ENCODE measurements around the gene RGMB. TPM values are rescaled to one million over a fixed set of nuclear protein-coding genes. Genes with fewer than 3 reads are reported as not detected.

Gene RGMB
- total and polyA plus RNA-seq, 4 donors = 2.5 to 5.3 (median 3.0) TPM

DNA sequence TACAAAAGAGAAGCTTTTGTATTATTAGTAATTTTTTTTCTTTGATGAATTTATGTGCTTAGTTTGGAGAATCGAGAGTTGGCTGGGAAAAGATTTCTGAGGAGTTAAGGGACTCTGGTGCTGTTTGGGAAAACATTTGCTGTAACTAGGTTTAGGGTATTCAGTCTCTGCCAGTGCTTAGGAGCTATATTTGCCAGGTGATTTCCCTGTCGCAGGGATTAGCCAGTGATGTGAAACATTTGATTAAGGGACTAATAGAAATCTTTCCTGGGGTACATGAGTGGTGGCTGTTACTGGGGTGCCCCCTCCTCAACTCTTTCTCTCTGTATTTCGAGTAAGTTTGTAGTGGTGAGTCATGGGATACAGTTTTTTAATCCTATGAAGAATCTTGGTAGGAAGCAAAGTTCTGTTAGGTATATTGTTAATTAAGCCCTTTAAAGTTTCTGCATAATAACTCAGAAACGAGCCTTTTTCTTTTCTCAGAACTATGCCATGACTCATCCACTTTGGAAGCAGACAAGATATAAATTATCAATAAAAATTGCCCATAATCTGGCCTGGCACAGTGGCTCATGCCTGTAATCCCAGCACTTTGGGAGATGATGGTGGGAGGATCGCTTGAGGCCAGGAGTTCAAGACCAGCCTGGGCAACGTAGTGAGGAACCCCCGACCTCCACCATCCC lies 18.6 kb downstream of the RGMB start:
- Histone ChIP-seq H3K36me3 (ENCODE audit: control insufficient read depth in 4 of 4, insufficient read depth in 3 of 4, low read depth in 1 of 4, low read length in 3 of 4) (peaks cover 0 to 4% (median 0%) of the 10 kb centered on the region in 4 donors), H3K9me3 (ENCODE audit: control insufficient read depth in 4 of 4, low read length in 3 of 4) (no peaks in the 10 kb centered on the region), H3K9ac (ENCODE audit: low read depth in 1 of 2, low read length in 2 of 2) (no peak overlapping the region), H3K27me3 (ENCODE audit: control insufficient read depth in 4 of 4, insufficient read depth in 4 of 4, low read length in 3 of 4) (no peaks in the 10 kb centered on the region), H3K4me3 (ENCODE audit: low read depth in 1 of 3, low read length in 3 of 3) (no peak overlapping the region), H3K4me1 (ENCODE audit: control insufficient read depth in 4 of 4, insufficient read depth in 4 of 4, low read length in 3 of 4) (peaks cover 2 to 8% (median 5%) of the 10 kb centered on the region in 4 donors), H3K27ac (ENCODE audit: low read depth in 1 of 2, low read length in 2 of 2) (no peak overlapping the region)
- WGBS = 84% methylated on average over 7 of the region's 7 CpGs
- no peak for DNase-seq (ENCODE audit: low spot score)
- TF ChIP-seq, protein P1, sequence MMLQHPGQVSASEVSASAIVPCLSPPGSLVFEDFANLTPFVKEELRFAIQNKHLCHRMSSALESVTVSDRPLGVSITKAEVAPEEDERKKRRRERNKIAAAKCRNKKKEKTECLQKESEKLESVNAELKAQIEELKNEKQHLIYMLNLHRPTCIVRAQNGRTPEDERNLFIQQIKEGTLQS (IDR thresholded peaks at IDR 0.05) = no peak
- no peak for TF ChIP-seq FOXA1 (IDR thresholded peaks at IDR 0.05)
- no peak for TF ChIP-seq GABPA (IDR thresholded peaks at IDR 0.05 in 1 of 2, conservative IDR thresholded peaks at IDR 0.05 in 1 of 2)
- no peak for TF ChIP-seq TAF1 (conservative IDR thresholded peaks at IDR 0.05)
- TF ChIP-seq RAD21 (IDR thresholded peaks at IDR 0.05) = no peak
- TF ChIP-seq, protein P2, sequence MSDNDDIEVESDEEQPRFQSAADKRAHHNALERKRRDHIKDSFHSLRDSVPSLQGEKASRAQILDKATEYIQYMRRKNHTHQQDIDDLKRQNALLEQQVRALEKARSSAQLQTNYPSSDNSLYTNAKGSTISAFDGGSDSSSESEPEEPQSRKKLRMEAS (IDR thresholded peaks at IDR 0.05) = no peak
- TF ChIP-seq HNF4G (IDR thresholded peaks at IDR 0.05) = no peak
- no peak for TF ChIP-seq EGR1 (IDR thresholded peaks at IDR 0.05; ENCODE audit: low read depth in 2 of 2)
- TF ChIP-seq, protein P3, sequence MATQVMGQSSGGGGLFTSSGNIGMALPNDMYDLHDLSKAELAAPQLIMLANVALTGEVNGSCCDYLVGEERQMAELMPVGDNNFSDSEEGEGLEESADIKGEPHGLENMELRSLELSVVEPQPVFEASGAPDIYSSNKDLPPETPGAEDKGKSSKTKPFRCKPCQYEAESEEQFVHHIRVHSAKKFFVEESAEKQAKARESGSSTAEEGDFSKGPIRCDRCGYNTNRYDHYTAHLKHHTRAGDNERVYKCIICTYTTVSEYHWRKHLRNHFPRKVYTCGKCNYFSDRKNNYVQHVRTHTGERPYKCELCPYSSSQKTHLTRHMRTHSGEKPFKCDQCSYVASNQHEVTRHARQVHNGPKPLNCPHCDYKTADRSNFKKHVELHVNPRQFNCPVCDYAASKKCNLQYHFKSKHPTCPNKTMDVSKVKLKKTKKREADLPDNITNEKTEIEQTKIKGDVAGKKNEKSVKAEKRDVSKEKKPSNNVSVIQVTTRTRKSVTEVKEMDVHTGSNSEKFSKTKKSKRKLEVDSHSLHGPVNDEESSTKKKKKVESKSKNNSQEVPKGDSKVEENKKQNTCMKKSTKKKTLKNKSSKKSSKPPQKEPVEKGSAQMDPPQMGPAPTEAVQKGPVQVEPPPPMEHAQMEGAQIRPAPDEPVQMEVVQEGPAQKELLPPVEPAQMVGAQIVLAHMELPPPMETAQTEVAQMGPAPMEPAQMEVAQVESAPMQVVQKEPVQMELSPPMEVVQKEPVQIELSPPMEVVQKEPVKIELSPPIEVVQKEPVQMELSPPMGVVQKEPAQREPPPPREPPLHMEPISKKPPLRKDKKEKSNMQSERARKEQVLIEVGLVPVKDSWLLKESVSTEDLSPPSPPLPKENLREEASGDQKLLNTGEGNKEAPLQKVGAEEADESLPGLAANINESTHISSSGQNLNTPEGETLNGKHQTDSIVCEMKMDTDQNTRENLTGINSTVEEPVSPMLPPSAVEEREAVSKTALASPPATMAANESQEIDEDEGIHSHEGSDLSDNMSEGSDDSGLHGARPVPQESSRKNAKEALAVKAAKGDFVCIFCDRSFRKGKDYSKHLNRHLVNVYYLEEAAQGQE (IDR thresholded peaks at IDR 0.05) = no peak

DNA sequence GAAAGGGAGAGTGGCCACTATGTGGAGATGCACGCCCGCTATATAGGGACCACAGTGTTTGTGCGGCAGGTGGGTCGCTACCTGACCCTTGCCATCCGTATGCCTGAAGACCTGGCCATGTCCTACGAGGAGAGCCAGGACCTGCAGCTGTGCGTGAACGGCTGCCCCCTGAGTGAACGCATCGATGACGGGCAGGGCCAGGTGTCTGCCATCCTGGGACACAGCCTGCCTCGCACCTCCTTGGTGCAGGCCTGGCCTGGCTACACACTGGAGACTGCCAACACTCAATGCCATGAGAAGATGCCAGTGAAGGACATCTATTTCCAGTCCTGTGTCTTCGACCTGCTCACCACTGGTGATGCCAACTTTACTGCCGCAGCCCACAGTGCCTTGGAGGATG lies 19.8 kb downstream of the RGMB start:
- Histone ChIP-seq H3K4me3 (ENCODE audit: low read depth in 1 of 3, low read length in 3 of 3) (no peak overlapping the region), H3K9ac (ENCODE audit: low read depth in 1 of 2, low read length in 2 of 2) (no peak overlapping the region), H3K4me1 (ENCODE audit: control insufficient read depth in 4 of 4, insufficient read depth in 4 of 4, low read length in 3 of 4) (peaks cover 2 to 8% (median 5%) of the 10 kb centered on the region in 4 donors), H3K9me3 (ENCODE audit: control insufficient read depth in 4 of 4, low read length in 3 of 4) (no peaks in the 10 kb centered on the region), H3K36me3 (ENCODE audit: control insufficient read depth in 4 of 4, insufficient read depth in 3 of 4, low read depth in 1 of 4, low read length in 3 of 4) (peaks cover 0 to 4% (median 0%) of the 10 kb centered on the region in 4 donors), H3K27ac (ENCODE audit: low read depth in 1 of 2, low read length in 2 of 2) (no peak overlapping the region), H3K27me3 (ENCODE audit: control insufficient read depth in 4 of 4, insufficient read depth in 4 of 4, low read length in 3 of 4) (no peaks in the 10 kb centered on the region)
- TF ChIP-seq YY1 (IDR thresholded peaks at IDR 0.05) (no peak), FOXA2 (IDR thresholded peaks at IDR 0.05) (no peak), HNF4A (conservative IDR thresholded peaks at IDR 0.05) (no peak), SP1 (IDR thresholded peaks at IDR 0.05) (no peak), RXRA (IDR thresholded peaks at IDR 0.05) (no peak), JUND (IDR thresholded peaks at IDR 0.05) (no peak), HNF4G (IDR thresholded peaks at IDR 0.05) (no peak), FOXA1 (IDR thresholded peaks at IDR 0.05) (no peak), TAF1 (conservative IDR thresholded peaks at IDR 0.05) (no peak), EGR1 (IDR thresholded peaks at IDR 0.05; ENCODE audit: low read depth in 2 of 2) (no peak)
- TF ChIP-seq, protein P4, sequence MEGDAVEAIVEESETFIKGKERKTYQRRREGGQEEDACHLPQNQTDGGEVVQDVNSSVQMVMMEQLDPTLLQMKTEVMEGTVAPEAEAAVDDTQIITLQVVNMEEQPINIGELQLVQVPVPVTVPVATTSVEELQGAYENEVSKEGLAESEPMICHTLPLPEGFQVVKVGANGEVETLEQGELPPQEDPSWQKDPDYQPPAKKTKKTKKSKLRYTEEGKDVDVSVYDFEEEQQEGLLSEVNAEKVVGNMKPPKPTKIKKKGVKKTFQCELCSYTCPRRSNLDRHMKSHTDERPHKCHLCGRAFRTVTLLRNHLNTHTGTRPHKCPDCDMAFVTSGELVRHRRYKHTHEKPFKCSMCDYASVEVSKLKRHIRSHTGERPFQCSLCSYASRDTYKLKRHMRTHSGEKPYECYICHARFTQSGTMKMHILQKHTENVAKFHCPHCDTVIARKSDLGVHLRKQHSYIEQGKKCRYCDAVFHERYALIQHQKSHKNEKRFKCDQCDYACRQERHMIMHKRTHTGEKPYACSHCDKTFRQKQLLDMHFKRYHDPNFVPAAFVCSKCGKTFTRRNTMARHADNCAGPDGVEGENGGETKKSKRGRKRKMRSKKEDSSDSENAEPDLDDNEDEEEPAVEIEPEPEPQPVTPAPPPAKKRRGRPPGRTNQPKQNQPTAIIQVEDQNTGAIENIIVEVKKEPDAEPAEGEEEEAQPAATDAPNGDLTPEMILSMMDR (IDR thresholded peaks at IDR 0.05; ENCODE audit: low read depth, low read length, missing input control) = no peak
- TF ChIP-seq, protein P1 (IDR thresholded peaks at IDR 0.05) = no peak
- TF ChIP-seq, protein P3 (IDR thresholded peaks at IDR 0.05) = no peak
- DNase-seq (ENCODE audit: low spot score) = no peak
- 96% methylated on average over 14 of the region's 14 CpGs for WGBS
